Limb (tissue), 2 donors: ENCODE measurements around the gene ITGB5.
"Not testable (repeated sequence)": the region's sequence is repeated elsewhere in the genome, so short reads cannot be mapped to it uniquely, and the experiment has no call there.

ENCODE experiments used
- DNase-seq, 2 donors: peaks; one replicate each; pipeline ENCODE4 v3.0.0-alpha.2; 2016; ENCODE audit errors: extremely low spot score in 2 of 2

Gene ITGB5

DNA sequence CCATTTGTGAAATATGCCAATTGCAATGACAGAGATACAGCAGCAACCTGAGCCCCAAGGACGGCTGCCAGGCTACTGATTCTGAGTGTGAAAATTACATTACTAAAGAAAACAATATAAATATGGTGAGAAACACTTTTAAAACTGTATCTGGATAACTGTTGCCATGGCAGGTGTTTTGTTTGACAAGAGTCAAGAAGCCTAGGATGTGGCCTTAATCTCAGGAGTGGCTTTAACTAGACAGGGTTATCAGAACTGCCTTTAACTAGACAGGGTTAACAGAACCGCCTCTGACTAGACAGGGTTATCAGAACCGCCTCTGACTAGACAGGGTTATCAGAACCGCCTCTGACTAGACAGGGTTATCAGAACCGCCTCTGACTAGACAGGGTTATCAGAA lies 98.1 kb downstream of the ITGB5 start:
- DNase-seq: not testable (repeated sequence)

DNA sequence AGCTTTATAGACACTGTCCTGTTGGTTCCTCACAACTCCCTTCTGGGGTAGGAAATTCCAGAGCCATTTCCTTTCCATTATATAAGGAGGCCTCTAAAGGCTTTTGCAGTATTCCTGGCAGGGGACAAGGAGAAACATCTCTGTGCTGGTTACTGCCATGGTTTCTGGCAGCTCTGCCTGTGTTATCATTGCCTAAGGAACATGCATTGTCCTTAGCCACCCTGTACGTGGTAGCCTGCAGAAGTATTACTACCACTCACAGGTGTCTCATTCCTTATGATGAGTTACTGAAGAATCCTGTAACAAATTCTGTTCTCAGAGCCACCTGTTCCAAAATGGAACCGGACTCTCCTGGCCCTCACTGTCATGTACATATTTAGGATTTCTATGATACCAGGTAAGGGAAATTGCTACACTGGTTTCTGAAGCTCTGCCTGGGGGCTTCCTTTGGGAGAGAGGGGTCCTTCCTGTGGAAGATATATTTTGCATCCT lies 98.9 kb downstream of the ITGB5 start:
- DNase-seq: no peak

DNA sequence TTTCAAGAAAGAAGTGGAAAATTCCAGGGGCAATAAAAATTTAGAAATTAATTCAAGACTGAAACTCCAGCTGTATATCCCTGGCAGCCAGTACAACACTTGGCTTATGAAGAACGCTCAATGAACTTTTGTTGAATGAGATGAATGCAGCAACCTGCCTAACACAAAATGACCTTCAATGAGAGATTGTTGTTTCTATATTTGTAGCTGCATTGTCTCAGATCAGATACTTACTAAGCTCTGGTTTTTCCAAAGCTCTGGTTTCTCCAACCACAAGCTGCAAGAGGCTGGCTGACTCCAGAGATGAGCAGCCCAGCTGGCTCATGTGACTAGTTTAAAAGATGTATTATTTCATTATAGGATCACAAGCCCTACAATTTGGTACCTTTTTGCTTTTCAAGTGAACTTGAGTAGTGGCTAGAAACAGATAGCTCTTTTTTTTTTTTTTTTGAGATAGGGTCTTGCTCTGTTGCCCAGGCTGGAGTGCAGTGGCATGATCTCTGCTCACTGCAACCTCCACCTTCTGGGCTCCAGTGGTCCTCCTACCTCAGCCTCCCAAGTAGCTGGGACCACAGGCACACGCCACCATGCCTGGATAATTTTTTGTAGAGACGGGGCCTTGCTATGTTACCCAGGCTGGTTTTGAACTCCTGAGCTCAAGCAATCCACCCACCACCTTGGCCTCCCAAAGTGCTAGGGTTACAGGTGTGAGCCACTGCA lies 99.5 kb downstream of the ITGB5 start:
- no peak for DNase-seq

DNA sequence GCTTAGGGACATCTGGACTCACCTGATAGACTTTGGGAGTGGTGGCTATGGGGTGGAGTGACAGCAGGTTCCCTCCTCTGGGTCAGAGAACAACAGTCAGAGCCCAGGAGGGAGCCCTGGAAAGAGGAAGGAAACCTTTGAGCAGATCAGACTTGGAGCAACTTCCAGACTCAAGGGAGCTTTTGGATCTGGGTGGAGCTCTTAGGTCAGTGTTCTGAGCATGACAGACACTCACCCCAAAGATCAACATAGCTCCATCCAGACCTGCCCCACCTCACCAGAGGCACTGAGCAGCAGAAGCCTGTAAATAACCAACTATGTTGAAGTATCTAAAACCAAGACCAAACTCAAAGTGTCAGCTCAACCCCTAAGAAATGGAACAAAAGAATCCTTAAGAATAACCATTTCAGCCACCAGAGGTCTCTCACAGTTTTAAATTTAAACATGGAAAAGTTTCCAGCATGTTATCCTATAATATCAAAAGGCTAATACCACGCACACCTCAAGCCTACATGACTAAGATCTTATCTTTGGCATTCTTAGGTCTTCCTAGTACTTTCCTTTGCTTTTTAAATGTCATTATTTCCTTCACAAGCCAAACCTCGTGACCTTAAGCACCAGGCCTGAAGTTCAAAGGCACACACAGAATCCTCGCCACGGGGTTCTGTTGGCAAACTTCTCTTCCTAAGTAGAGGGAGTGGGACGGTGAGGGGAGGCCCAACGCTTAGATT lies 100.5 kb downstream of the ITGB5 start:
- DNase-seq: no peak

DNA sequence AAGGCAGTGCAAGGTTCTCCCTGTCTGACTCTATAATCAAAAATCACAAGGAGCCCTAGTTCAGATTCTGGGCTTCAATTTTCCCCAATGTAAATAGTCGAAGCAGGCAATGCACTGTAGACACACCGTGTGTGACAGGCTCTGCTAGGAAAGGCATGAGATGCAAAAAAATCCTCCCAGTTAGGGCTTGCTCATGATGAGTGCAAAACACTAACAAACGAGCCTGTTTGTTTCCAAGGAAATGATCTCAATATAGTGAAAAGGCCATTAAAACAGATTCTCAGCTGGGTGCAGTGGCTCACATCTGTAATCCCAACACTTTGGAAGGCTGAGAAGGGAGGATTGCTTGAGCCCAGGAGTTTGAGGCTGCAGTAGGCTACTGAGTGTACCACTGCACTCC lies 101.2 kb downstream of the ITGB5 start:
- no peak for DNase-seq

DNA sequence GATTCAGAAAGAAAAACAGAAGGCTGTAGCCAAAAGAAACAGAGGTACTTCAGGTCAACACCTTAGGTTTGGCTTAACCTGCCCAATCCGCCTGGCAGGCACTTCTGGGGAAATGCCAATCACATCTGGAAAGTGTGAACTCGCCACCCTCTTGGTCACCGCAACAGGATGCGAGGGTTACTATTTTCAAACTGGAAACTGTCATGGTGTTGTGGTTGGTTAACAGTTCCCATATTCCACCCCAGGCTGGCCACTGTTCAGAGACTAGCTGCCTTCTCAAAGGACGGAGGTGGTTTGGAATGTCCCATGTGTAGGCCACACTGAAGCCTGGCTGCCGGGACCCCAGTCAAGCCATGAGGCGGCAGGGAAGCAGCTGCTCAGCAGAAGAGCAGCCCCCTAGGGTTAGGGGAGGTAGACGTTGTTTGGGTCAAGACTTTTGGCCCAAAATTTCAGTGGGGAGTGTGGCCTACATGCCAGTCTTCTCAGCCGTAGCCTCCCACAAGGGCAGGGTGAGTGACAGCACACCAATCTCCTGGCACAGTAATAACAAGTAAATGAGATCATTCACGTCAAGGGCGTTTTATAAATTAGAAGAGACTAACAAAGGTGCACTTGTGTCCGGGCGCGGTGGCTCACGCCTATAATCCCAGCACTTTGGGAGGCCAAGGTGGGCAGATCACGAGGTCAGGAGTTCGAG lies 102.3 kb downstream of the ITGB5 start:
- no peak for DNase-seq

DNA sequence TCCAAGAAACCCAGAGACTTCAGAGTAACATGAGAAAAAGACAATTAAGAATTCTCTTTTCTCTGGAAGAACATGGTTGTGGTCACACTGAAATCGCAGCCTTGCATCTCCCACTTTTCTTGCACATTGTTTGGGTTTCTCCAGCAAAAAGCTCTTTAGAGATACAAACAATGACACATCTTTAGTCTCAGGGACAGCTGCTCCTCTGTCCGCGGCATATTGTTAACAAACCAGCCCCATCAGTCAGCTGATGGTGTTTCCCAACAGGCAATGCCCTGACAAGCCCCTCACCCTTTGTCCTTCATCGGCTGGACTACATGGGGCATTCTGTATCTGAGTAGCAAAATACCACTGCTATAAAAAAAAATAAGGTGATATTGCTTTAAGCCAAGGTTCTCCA lies 103.5 kb downstream of the ITGB5 start:
- DNase-seq: no peak

DNA sequence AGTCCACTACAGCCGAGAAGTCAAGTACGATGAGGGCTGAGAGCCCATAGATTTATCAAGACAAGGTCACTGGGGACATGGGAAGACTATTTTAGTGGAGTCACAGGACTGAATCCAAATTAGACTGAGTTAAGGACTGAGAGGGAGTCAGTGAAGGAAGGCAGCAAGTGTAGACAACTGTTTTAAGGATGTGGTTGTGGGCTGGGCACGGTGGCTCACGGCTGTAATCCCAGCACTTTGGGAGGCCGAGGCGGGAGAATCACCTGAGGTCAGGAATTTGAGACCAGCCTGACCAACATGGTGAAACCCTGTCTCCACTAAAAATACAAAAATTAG lies 104.8 kb downstream of the ITGB5 start:
- not testable (repeated sequence) for DNase-seq

DNA sequence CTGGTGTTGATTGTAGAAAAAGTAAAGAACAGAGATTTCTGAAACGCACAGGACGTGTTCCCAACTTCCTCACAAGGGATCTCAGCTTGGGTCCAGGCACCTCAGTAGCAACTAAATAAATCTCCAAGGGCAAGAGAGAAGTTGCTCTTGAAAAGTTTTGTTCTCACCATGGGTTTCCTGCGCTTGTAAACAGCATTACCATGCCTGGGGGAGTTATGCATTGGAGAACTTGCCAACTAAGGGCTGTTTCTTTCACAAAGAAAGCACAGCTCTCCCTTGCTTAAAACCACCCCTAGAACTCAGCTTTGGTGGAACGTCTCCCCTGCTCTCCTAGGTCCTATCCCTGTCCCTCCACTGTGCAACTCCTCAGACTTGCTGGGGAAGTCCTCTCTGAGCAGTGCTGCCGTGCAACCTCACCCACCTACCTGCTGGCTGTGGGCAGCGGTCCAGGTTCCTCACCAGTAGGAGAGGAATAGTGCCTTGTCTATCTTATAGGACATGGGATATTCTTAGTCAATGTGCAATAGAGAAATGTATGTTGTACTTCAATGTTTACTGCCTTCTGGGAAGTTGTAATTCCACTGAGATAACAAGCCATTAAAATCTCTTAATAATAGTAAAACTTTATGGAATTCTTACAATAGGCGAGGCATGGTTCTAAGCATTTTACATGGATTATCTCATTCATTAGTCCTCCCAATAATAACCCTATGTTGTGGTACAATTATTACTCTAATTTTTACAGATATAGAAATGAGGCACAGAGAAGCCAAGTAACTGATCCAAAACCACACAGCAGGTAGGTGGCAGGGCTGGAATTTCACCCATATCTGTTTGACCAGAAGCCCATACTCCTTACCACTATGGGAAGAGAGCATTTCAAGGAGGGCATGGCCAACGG lies 105.4 kb downstream of the ITGB5 start:
- no peak for DNase-seq

DNA sequence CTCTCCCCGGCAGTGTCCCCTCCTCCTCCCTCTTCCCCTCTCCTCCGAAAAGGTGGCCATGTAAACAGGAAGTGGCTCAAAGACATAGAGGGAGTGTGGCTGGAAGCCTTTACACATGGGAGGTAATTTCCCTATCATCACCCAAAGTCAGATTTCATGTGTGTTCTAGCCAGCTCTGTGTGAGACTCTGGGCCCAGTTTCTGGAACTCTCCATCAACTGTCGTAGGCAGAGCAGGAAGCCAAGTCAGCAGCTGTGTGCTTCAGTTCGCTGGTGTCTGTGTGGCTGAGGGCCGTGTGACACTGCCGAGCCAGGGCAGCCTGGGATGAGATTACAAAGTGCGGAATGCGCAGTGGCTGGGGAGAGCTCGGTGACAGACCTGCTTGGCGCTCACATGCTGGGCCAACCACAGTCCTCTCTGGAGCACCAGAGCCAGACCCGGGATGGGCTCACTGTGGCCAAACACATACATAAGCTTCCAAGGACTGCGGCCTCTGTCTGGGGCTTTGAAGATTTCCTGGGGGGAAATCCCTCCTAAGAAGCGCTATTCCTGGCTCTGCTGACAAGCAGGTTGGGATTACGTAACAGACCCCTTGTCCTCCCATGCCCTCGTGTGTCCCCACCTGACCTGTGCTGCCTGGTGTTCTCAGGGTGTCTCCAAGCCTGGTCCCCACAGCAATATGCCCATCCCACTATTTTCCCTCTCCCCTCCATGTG lies 106.2 kb downstream of the ITGB5 start:
- DNase-seq: peak; percentile 65 to 82

DNA sequence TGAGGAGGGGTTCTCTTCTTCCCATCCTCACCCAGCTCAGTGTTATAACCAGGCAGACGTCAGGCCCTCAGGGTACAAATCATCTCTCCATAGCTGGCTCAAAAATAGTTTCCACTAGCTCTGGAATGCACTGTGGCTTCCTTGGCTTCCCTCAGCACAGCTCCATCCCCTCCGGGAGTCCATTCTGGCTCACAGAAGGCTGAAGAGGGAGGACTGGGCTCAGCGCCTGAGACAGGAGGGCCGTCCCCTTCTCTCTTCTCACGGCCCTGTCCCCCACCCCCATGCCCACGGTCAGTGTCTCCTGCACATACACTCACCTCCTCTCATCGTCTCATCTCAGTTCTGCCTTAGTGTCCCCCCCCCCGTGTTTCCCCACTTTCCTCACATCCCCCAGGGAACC lies 106.8 kb downstream of the ITGB5 start:
- peak; percentile 78 to 87 for DNase-seq

DNA sequence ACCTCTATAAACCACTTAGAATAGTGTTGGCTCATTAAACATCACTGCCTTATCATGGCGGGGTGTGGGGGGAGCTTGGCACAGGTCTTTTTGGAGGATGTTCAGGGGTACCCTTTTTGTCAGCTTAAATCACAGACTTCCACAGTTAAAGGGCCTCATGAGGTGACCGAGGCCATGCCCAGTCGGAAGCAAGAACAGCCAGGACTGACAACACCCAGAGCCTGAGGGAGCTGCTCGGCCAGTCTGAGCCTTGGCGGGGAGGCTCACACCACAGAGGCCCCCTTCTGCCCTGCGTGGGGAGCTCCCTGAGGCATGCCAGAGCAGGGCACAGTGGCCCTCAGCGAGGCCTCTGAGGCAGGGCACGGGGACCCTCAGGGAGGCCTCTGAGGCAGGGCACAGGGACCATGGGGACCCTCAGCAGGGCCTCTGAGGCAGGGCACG lies 107.4 kb downstream of the ITGB5 start:
- DNase-seq: no peak

DNA sequence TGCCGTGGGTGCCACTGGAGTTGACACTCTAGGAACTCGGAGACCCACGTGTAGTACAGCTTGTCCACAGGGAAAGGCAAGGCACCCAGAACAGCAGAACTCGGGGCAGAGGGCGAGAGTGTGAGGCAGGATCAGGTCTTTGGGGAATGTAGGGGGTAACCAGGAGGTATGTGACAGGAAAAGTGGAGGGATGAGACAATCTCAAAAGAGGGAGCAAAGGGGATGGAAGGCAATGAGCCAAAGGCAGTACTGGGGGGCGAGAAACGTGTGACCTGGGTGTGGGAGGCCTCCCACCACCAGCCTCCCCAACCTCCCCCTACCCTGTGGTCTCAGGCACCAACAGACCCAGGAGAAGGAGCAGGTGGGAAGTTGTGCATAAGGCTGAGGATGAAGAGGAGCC lies 108.0 kb downstream of the ITGB5 start:
- no peak for DNase-seq

DNA sequence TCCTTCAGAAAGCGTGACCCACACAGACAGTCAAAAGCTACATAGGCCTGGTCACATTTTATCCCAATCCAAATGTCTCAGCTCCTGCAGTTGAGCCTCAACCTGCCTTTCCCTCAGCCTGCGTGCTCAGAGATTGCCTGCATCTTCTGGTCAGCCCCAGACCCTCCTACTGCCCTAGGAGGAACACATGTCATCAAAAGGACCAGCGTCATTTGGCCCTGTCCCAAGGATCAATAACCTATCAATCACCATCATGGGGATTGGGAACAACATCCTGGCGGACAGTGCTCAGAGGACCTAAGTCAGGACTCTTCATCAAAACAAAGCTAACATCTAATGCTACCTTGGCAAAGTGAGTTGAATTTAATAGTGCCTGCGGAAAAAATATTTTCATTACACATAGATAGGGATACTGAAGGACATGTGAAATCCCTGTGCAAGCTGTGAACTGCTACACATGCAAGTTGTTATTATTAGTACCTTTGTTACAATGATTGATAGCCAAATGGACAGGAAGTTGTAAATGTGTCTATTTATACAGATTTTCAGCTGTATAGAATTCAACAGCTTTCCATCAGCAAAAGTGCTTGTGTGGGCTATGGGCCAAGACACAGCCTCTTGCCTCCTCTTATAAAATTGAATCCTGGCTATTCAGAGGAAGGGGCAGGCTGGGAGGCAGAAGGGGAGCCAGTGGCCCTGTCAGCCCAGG lies 109.2 kb downstream of the ITGB5 start:
- no peak for DNase-seq

DNA sequence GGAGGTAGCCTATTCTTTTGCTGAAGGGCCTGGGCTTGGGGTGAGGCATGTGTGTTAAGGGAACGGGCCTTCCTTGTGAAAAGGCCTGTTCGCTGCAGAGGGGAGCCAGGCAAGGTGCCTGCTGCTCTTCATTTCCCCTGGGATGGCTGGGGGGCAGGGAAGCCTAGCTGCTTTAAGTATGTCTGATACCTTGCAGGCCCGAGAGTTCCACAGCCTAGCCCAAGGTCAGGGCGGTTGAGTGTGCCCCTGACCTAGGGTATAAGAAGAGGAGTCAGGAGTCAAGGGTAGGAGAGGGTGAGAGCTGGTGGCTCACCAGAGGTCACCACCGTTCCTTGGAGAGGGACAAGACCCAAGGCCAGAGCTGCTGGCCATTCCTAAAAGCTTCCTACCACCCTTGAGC lies 110.3 kb downstream of the ITGB5 start:
- no peak for DNase-seq

DNA sequence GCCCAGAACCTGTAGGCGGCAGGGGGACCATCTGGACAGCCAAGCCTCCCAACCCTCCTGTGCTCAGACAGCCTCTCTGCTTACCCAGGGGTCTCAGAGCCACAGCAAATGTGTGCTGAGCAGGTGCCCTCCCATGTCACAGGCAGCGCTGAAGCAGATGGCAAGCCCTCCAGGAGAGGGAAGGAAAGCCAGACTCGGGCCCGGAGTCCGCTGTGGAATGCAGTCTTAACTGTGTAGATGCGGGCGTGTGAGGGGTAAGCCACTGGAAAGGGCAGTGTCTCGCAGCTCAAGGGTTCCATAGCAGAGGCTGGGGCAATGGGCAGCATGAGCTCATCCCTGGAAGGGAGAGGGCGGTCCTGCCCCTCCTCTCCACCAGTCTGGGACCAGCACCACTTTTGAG lies 111.3 kb downstream of the ITGB5 start:
- no peak for DNase-seq

DNA sequence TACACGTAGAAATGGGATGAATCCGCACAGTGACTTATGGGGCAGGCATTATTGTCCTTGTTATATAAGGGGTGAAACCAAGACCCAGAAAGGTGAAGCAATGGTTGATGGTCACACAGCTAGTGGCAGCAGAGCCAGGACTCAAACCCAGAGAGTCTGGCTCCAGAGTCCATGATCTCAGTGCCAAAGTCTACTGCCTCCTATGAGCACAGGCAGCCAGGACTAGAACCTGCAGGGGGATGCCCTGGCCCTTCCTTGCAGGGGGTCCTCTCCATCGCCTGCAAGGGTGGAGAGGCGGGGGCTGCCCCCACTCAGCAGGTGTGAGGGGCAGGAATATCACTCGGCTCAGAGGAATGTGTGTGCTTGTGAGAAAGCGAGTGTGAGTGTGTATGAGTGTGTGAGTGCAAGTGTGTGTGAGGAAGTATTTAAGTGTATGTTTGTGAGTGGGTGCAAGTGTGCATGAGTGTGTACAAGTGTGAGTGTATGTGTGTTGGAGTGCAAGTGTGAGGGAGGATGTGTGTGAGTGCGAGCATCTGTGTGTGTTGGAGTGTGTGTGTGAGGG lies 112.2 kb downstream of the ITGB5 start:
- DNase-seq: no peak

DNA sequence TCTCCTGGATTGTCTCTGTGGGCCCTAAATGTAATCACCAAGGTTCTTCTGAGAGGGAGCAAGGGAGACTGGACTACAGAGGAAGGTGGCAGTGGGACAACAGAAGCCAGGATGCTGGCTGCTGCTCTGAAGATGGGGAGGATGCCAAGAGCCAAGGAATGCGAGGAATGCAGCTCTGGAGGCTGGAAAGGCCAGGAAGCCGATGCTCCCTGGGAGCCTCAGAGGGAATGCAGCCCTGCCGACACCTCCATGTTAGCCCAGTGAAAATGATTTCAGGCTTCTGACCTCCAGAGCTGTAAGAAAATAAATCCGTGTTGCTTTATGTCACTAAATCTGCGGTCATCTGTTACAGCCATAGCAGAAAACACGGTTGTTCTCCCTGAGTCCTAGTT lies 112.8 kb downstream of the ITGB5 start:
- no peak for DNase-seq

DNA sequence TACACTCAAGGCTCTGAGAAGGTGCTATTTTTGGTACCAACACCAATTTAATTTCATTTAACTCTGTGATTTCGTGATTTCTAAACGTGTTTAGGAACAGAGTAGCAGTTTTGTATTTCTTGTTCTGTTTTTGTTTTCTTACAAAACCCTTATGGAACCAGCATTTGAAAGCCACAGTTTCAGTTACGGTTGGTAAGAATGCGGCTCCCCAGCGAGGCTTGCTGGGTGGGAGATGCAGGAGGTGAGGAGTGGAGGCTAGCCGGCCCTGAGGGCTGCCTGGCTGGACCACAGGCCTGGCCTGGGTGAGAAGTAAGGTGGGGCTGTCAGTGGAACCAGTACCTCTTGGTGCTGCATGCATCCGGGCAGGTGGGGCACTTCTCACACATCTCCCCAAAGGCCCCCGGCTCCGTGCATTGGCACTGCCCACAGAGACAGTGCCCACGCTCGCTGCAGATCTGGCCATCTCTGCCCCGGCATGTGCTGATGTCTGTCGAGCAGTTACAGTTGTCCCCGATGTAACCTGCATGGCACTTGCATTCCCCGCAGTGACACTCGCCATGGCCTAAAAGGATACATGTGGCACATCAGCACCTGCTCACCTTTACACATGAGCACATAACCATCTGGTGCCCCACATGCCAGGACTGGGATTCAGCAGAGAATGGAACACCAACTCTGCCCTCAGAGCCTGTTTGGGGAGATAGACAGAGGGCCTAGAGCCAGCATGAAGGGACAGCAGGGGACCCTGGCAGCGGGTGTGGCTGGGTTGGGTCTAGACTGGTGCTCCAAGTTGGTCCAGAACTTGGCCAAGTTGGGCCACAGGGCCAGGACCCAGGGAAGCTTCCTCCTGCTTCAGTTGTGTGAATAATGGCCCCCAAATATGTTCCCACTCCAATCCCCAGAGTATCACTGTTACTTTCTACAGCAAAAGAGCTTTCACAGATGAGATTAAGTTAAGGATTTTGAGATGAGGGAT lies 113.5 kb downstream of the ITGB5 start:
- no peak for DNase-seq
